H9 (cell line): ENCODE data around the gene CRIP2. TPM values are rescaled to one million over a fixed set of nuclear protein-coding genes. Genes with fewer than 3 reads are reported as not detected.

Experiments
- DNase-seq: peaks from one replicate; pipeline ENCODE4 v3.0.0-alpha.2; 2017
- H2AFZ ChIP-seq: one replicate; pipeline ENCODE4 v1.6.1; 2013; ENCODE audit warnings: mild to moderate bottlenecking, low read length, control low read depth, moderate library complexity
- H2AK5ac ChIP-seq: 2 replicates; pipeline ENCODE4 v1.6.1; 2013; ENCODE audit warnings: low read length, control low read depth, mixed read lengths; ENCODE audit not compliant: insufficient read length
- H2BK120ac ChIP-seq: one replicate; pipeline ENCODE4 v1.6.1; 2013; ENCODE audit warnings: low read depth, mild to moderate bottlenecking, low read length, control low read depth, inconsistent platforms; ENCODE audit not compliant: poor library complexity, severe bottlenecking
- H2BK12ac ChIP-seq: 2 replicates; pipeline ENCODE4 v1.6.1; 2013; ENCODE audit warnings: low read length, control low read depth, mixed read lengths, low read depth; ENCODE audit not compliant: insufficient read length
- H2BK15ac ChIP-seq: 2 replicates; pipeline ENCODE4 v1.6.1; 2013; ENCODE audit warnings: low read depth, low read length, control low read depth
- H2BK20ac ChIP-seq: one replicate; pipeline ENCODE4 v1.6.1; 2013; ENCODE audit warnings: low read depth, mild to moderate bottlenecking, low read length, control low read depth, inconsistent platforms; ENCODE audit not compliant: poor library complexity, severe bottlenecking
- H2BK5ac ChIP-seq: 2 replicates; pipeline ENCODE4 v1.6.1; 2013; ENCODE audit warnings: low read length, control low read depth, mixed read lengths; ENCODE audit not compliant: insufficient read length
- H3K14ac ChIP-seq: 2 replicates; pipeline ENCODE4 v1.6.1; 2013; ENCODE audit warnings: low read length, control low read depth; ENCODE audit not compliant: insufficient read depth
- H3K18ac ChIP-seq: 2 replicates; pipeline ENCODE4 v1.6.1; 2013; ENCODE audit warnings: low read depth, mild to moderate bottlenecking, mixed read lengths, low read length, control low read depth; ENCODE audit not compliant: insufficient read length
- H3K23ac ChIP-seq: 2 replicates; pipeline ENCODE4 v1.6.1; 2013; ENCODE audit warnings: low read length, control low read depth, mixed read lengths, low read depth; ENCODE audit not compliant: insufficient read length
- H3K23me2 ChIP-seq: 2 replicates; pipeline ENCODE4 v1.6.1; 2013; ENCODE audit warnings: low read depth, mild to moderate bottlenecking, mixed read lengths, low read length, control low read depth; ENCODE audit not compliant: insufficient read length, poor library complexity, severe bottlenecking
- H3K27ac ChIP-seq: 2 replicates; pipeline ENCODE4 v1.5.1; 2013; ENCODE audit warnings: low read length, control low read depth, mixed read lengths, low read depth; ENCODE audit not compliant: insufficient read length
- H3K27me3 ChIP-seq: 2 replicates; pipeline ENCODE4 v1.6.1; 2013; ENCODE audit warnings: low read length, control low read depth, inconsistent platforms; ENCODE audit not compliant: insufficient read depth
- H3K4ac ChIP-seq: 2 replicates; pipeline ENCODE4 v1.6.1; 2013; ENCODE audit warnings: low read depth, mild to moderate bottlenecking, control low read depth, inconsistent platforms, low read length, moderate library complexity
- H3K4me1 ChIP-seq: 2 replicates; pipeline ENCODE4 v1.6.1; 2013; ENCODE audit warnings: low read length, control low read depth, inconsistent platforms; ENCODE audit not compliant: insufficient read depth
- H3K4me2 ChIP-seq: 2 replicates; pipeline ENCODE4 v1.6.1; 2013; ENCODE audit warnings: low read length, control low read depth, mixed read lengths; ENCODE audit not compliant: insufficient read length, insufficient read depth
- H3K56ac ChIP-seq: 2 replicates; pipeline ENCODE4 v1.6.1; 2013; ENCODE audit warnings: low read depth, mild to moderate bottlenecking, mixed read lengths, low read length, control low read depth; ENCODE audit not compliant: insufficient read length
- H3K79me1 ChIP-seq: 2 replicates; pipeline ENCODE4 v1.6.1; 2013; ENCODE audit warnings: low read depth, mild to moderate bottlenecking, moderate library complexity, low read length, control low read depth, inconsistent platforms; ENCODE audit not compliant: insufficient read depth, poor library complexity, severe bottlenecking
- H3K79me2 ChIP-seq: 2 replicates; pipeline ENCODE4 v1.6.1; 2013; ENCODE audit warnings: low read length, control low read depth, inconsistent platforms; ENCODE audit not compliant: insufficient read depth
- H3K9ac ChIP-seq: 2 replicates; pipeline ENCODE4 v1.6.1; 2013; ENCODE audit warnings: low read length, control low read depth, mixed read lengths; ENCODE audit not compliant: insufficient read length; ENCODE audit errors: extremely low read depth
- H3K9me3 ChIP-seq: one replicate; pipeline ENCODE4 v1.6.1; 2013; ENCODE audit warnings: low read depth, low read length, inconsistent platforms; ENCODE audit not compliant: control insufficient read depth
- H3T11ph ChIP-seq: one replicate; pipeline ENCODE4 v1.6.1; 2013; ENCODE audit warnings: mild to moderate bottlenecking, low read length, control low read depth, inconsistent platforms
- H4K20me1 ChIP-seq: one replicate; pipeline ENCODE4 v1.6.1; 2013; ENCODE audit not compliant: control insufficient read depth, insufficient read length, insufficient read depth
- H4K5ac ChIP-seq: 2 replicates; pipeline ENCODE4 v1.6.1; 2013; ENCODE audit warnings: low read depth, mild to moderate bottlenecking, mixed read lengths, low read length, control low read depth; ENCODE audit not compliant: insufficient read length
- H4K8ac ChIP-seq: replicated peaks from 2 replicates; pipeline ENCODE4 v1.6.1; 2013; ENCODE audit warnings: low read length, control low read depth, mixed read lengths, low read depth; ENCODE audit not compliant: insufficient read length
- H4K91ac ChIP-seq: 2 replicates; pipeline ENCODE4 v1.6.1; 2013; ENCODE audit warnings: low read depth, mild to moderate bottlenecking, moderate library complexity, mixed read lengths, low read length, control low read depth; ENCODE audit not compliant: insufficient read length
- H3K27ac Mint-ChIP-seq, 3 experiments: 2 replicates in 2 of 3; 3 replicates in 1 of 3; pipeline ENCODE4 v1.8.0; 2020 to 2021; ENCODE audit warnings: mixed read lengths in 3 of 3, mild to moderate bottlenecking in 1 of 3, moderate library complexity in 1 of 3
- H3K27me3 Mint-ChIP-seq: 2 replicates; pipeline ENCODE4 v1.8.0; 2021; ENCODE audit warnings: low read depth, mild to moderate bottlenecking, moderate library complexity, mixed read lengths
- H3K36me3 Mint-ChIP-seq, 3 experiments: 2 replicates in 2 of 3; 3 replicates in 1 of 3; pipeline ENCODE4 v1.8.0; 2020 to 2021; ENCODE audit warnings: low read depth in 3 of 3, mixed read lengths in 3 of 3; ENCODE audit not compliant: insufficient read depth in 1 of 3
- H3K4me1 Mint-ChIP-seq, 2 experiments: 2 replicates each; pipeline ENCODE4 v1.8.0; 2020; ENCODE audit warnings: mixed read lengths in 2 of 2
- H3K4me3 Mint-ChIP-seq, 2 experiments: 2 replicates in 1 of 2; 3 replicates in 1 of 2; pipeline ENCODE4 v1.8.0; 2020 to 2021; ENCODE audit warnings: mild to moderate bottlenecking in 2 of 2, mixed read lengths in 2 of 2, moderate library complexity in 1 of 2
- H3K9me3 Mint-ChIP-seq, 2 experiments: 2 replicates in 1 of 2; 3 replicates in 1 of 2; pipeline ENCODE4 v1.8.0; 2020; ENCODE audit warnings: mild to moderate bottlenecking in 2 of 2, mixed read lengths in 2 of 2, moderate library complexity in 1 of 2
- CTCF ChIP-seq: fragments of 200-600 bp; sonication (generic); conservative IDR thresholded peaks from 3 replicates; pipeline ENCODE4 v1.8.0; 2021; ENCODE audit warnings: antibody characterized with exemption, mild to moderate bottlenecking
- WGBS: extraction: QIAGEN DNeasy Blood & Tissue Kit; methylation state at CpG from one replicate; pipeline ENCODE4 v1.1.7; 2013; ENCODE audit warnings: missing lambda C conversion rate, low lambda C conversion rate, mixed read lengths; ENCODE audit not compliant: insufficient read length; ENCODE audit errors: extremely low coverage; 5-methylcytosine and 5-hydroxymethylcytosine counted together
- total RNA-seq: library from RNA; stranded (reverse); gene quantifications from 2 replicates; pipeline ENCODE4 v1.2.1, GENCODE V29; 2021

Gene CRIP2
- total RNA-seq, 1 experiment from 2014 or later: 5.7 TPM

GRCh38 chr14:105487986-105488777 lies 13.6 kb downstream of the CRIP2 start:
- H3K14ac ChIP-seq: no peak overlapping the region
- H4K91ac ChIP-seq: no peak overlapping the region
- H3K23me2 ChIP-seq: peaks cover 6% of the 10 kb centered on the region
- H3K9me3 Mint-ChIP-seq: peaks cover 0 to 4% of the 10 kb centered on the region in 2 experiments; a peak in 1 of 5 replicates
- H3K27ac Mint-ChIP-seq: no peak overlapping the region
- H3K4me3 Mint-ChIP-seq: peak overlapping the region; percentile 12 to 56; a peak in 3 of 5 replicates
- H3K36me3 Mint-ChIP-seq: peaks cover 0 to under 1% (median 0%) of the 10 kb centered on the region in 3 experiments; a peak in 2 of 7 replicates
- no peak overlapping the region for H2BK120ac ChIP-seq
- no peak overlapping the region for H3K27ac ChIP-seq
- no peak for TF ChIP-seq CTCF
- peaks cover 26% of the 10 kb centered on the region; the same call in 1 of the 2 replicates for H3K27me3 ChIP-seq
- no peak overlapping the region for H3K56ac ChIP-seq
- H3T11ph ChIP-seq: no peak overlapping the region
- no peak overlapping the region for H3K9ac ChIP-seq
- H3K27me3 Mint-ChIP-seq: peaks cover 57% of the 10 kb centered on the region
- WGBS: no CpG with 5 or more reads among the region's 26 CpGs
- no peak overlapping the region for H3K23ac ChIP-seq
- H3K4me1 Mint-ChIP-seq: peaks cover 4 to 14% of the 10 kb centered on the region in 2 experiments
- no peak overlapping the region for H2AFZ ChIP-seq
- H3K79me2 ChIP-seq: no peaks in the 10 kb centered on the region
- H2BK15ac ChIP-seq: no peak overlapping the region
- H3K9me3 ChIP-seq: no peaks in the 10 kb centered on the region
- H2BK5ac ChIP-seq: no peak overlapping the region
- H4K20me1 ChIP-seq: no peaks in the 10 kb centered on the region
- no peak overlapping the region for H3K18ac ChIP-seq
- no peaks in the 10 kb centered on the region for H3K79me1 ChIP-seq
- H3K4me1 ChIP-seq: no peaks in the 10 kb centered on the region
- no peak overlapping the region for H3K4ac ChIP-seq
- H2BK12ac ChIP-seq: no peak overlapping the region
- no peak overlapping the region for H4K5ac ChIP-seq
- no peak overlapping the region for H4K8ac ChIP-seq
- no peak for DNase-seq
- H3K4me2 ChIP-seq: no peak overlapping the region
- H2BK20ac ChIP-seq: no peak overlapping the region
- H2AK5ac ChIP-seq: no peak overlapping the region
